ENCODE results near the gene FGD4.

DNA sequence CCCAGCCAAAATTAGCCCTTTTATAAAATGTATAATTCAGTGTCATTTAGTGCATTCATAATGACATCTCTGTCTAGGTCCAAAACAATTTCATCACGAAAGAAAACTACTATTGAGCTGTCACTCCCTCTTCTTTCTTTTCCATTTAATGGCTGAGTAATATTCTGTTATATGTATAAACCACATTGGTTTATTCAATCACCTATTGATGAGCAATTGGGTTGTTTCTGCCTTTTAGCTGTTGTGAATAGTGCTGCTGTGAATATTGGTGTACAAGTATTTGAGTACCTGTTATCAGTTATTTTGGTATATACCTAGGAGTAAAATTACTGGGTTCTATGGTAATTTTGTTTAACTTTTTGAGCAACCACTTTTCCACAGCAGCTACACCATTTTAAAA is 287.0 kb downstream of the FGD4 start:
- no peak for TF ChIP-seq POLR2AphosphoS5 (IDR thresholded peaks at IDR 0.05)
- TF ChIP-seq, protein P1, sequence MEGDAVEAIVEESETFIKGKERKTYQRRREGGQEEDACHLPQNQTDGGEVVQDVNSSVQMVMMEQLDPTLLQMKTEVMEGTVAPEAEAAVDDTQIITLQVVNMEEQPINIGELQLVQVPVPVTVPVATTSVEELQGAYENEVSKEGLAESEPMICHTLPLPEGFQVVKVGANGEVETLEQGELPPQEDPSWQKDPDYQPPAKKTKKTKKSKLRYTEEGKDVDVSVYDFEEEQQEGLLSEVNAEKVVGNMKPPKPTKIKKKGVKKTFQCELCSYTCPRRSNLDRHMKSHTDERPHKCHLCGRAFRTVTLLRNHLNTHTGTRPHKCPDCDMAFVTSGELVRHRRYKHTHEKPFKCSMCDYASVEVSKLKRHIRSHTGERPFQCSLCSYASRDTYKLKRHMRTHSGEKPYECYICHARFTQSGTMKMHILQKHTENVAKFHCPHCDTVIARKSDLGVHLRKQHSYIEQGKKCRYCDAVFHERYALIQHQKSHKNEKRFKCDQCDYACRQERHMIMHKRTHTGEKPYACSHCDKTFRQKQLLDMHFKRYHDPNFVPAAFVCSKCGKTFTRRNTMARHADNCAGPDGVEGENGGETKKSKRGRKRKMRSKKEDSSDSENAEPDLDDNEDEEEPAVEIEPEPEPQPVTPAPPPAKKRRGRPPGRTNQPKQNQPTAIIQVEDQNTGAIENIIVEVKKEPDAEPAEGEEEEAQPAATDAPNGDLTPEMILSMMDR (IDR thresholded peaks at IDR 0.05) = no peak

All from prostate gland (tissue), 2 donors.